ENCODE results near the gene TSHZ2.

TSHZ2 gene

GRCh38 chr20:53492212-53492611 is 520.1 kb downstream of the TSHZ2 start:
- no peak for DNase-seq (ENCODE audit: extremely low read depth, low read depth)
- TF ChIP-seq CTCF (IDR thresholded peaks at IDR 0.05; ENCODE audit: low read depth, low read length, missing control alignments): no peak
- no peak overlapping the region for H3K4me3 ChIP-seq (replicated peaks; ENCODE audit: low read depth, low read length)

- no peak overlapping the region for H3K4me3 ChIP-seq (replicated peaks; ENCODE audit: low read depth, low read length)
- no peak for TF ChIP-seq CTCF (IDR thresholded peaks at IDR 0.05; ENCODE audit: low read depth, low read length, missing control alignments)
These were observed 521.2 kb downstream of the TSHZ2 start for GRCh38 chr20:53493311-53493857.

GRCh38 chr20:53494753-53495152 is 522.6 kb downstream of the TSHZ2 start:
- no peak for TF ChIP-seq CTCF (IDR thresholded peaks at IDR 0.05; ENCODE audit: low read depth, low read length, missing control alignments)
- H3K4me3 ChIP-seq (replicated peaks; ENCODE audit: low read depth, low read length): no peak overlapping the region
- DNase-seq (ENCODE audit: extremely low read depth, low read depth): no peak

More at GRCh38 chr20:53493311-53493857, 521.2 kb downstream of the TSHZ2 start:
- no peak for DNase-seq (ENCODE audit: extremely low read depth, low read depth)

GRCh38 chr20:53495398-53496092 is 523.4 kb downstream of the TSHZ2 start:
- DNase-seq (ENCODE audit: extremely low read depth, low read depth): no peak

GRCh38 chr20:53497246-53497645 is 525.1 kb downstream of the TSHZ2 start:
- TF ChIP-seq CTCF (IDR thresholded peaks at IDR 0.05; ENCODE audit: low read depth, low read length, missing control alignments): no peak
- DNase-seq (ENCODE audit: extremely low read depth, low read depth): no peak
- no peak overlapping the region for H3K4me3 ChIP-seq (replicated peaks; ENCODE audit: low read depth, low read length)

More at GRCh38 chr20:53495398-53496092, 523.4 kb downstream of the TSHZ2 start:
- TF ChIP-seq CTCF (IDR thresholded peaks at IDR 0.05; ENCODE audit: low read depth, low read length, missing control alignments): no peak
- no peak overlapping the region for H3K4me3 ChIP-seq (replicated peaks; ENCODE audit: low read depth, low read length)

GRCh38 chr20:53498341-53498740 is 526.2 kb downstream of the TSHZ2 start:
- H3K4me3 ChIP-seq (replicated peaks; ENCODE audit: low read depth, low read length): no peak overlapping the region
- no peak for TF ChIP-seq CTCF (IDR thresholded peaks at IDR 0.05; ENCODE audit: low read depth, low read length, missing control alignments)
- DNase-seq (ENCODE audit: extremely low read depth, low read depth): no peak
